ENCODE data around the gene LRP8. TPM values are rescaled to one million over a fixed set of nuclear protein-coding genes. Genes with fewer than 3 reads are reported as not detected.

LRP8 gene
- total RNA-seq, 2 donors from 2014 or later = 4.7 to 15.3 TPM

GRCh38 chr1:53337499-53337898 lies 9.6 kb upstream of the LRP8 start:
- H3K27me3 ChIP-seq = no peaks in the 10 kb centered on the region
- TF ChIP-seq CTCF (IDR thresholded peaks at IDR 0.05) = no peak
- no peak overlapping the region for H3K4me3 ChIP-seq
- no peaks in the 10 kb centered on the region for H3K4me1 ChIP-seq
- no peaks in the 10 kb centered on the region for H3K36me3 ChIP-seq
- no peak overlapping the region for H3K9ac ChIP-seq (ENCODE audit: low read depth in 2 of 2, low read length in 2 of 2)
- no peak overlapping the region for H3K27ac ChIP-seq
- intact Hi-C loops (cut with DNase I) = no loop called here
- DNase-seq = no peak
- no peaks in the 10 kb centered on the region for H3K9me3 ChIP-seq

GRCh38 chr1:53336146-53336545 lies 8.3 kb upstream of the LRP8 start:
- Histone ChIP-seq H3K9ac (ENCODE audit: low read depth in 2 of 2, low read length in 2 of 2) (no peak overlapping the region), H3K4me1 (no peaks in the 10 kb centered on the region), H3K9me3 (no peaks in the 10 kb centered on the region), H3K27me3 (no peaks in the 10 kb centered on the region), H3K27ac (no peak overlapping the region), H3K4me3 (no peak overlapping the region), H3K36me3 (no peaks in the 10 kb centered on the region)
- TF ChIP-seq CTCF (IDR thresholded peaks at IDR 0.05) = no peak
- DNase-seq = no peak
- intact Hi-C loops (cut with DNase I) = no loop called here

- Histone ChIP-seq H3K4me3 (no peak overlapping the region), H3K9me3 (no peaks in the 10 kb centered on the region), H3K27ac (no peak overlapping the region), H3K36me3 (no peaks in the 10 kb centered on the region), H3K9ac (ENCODE audit: low read depth in 2 of 2, low read length in 2 of 2) (no peak overlapping the region), H3K4me1 (no peaks in the 10 kb centered on the region), H3K27me3 (no peaks in the 10 kb centered on the region)
- intact Hi-C loops (cut with DNase I) = no loop called here
- no peak for TF ChIP-seq CTCF (IDR thresholded peaks at IDR 0.05)
- DNase-seq = no peak
Observed at GRCh38 chr1:53335661-53336060, 7.8 kb upstream of the LRP8 start.

GRCh38 chr1:53334781-53335180 lies 6.9 kb upstream of the LRP8 start:
- intact Hi-C loops (cut with DNase I) = no loop called here
- DNase-seq = no peak
- H3K27me3 ChIP-seq = no peaks in the 10 kb centered on the region
- no peaks in the 10 kb centered on the region for H3K9me3 ChIP-seq
- no peak overlapping the region for H3K9ac ChIP-seq (ENCODE audit: low read depth in 2 of 2, low read length in 2 of 2)
- no peaks in the 10 kb centered on the region for H3K36me3 ChIP-seq
- no peak for TF ChIP-seq CTCF (IDR thresholded peaks at IDR 0.05)
- no peak overlapping the region for H3K4me3 ChIP-seq
- H3K4me1 ChIP-seq = no peaks in the 10 kb centered on the region
- H3K27ac ChIP-seq = no peak overlapping the region

DNA sequence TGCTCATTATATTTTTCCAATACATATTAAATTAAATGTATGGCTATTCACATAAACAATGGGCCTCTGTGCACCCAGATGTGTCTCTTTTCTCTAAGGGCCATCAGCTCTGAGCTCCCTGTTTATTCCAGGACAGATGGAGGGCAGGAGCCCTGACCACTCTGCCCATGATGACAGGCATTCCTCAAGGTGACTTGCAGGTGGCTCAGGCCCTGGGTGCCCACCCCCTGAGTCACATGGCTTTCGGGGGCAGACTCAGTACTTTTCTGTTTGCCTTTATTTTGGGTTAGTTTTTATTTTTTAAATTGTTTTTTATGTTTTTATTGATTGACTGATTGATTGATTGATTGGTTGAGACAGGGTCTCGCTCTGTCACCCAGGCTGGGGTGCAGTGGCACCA lies 6.4 kb upstream of the LRP8 start:
- no peak overlapping the region for H3K9ac ChIP-seq (ENCODE audit: low read depth in 2 of 2, low read length in 2 of 2)
- DNase-seq = no peak
- TF ChIP-seq CTCF (IDR thresholded peaks at IDR 0.05) = no peak
- H3K4me1 ChIP-seq = no peaks in the 10 kb centered on the region
- H3K4me3 ChIP-seq = no peak overlapping the region
- H3K36me3 ChIP-seq = no peaks in the 10 kb centered on the region
- intact Hi-C loops (cut with DNase I) = no loop called here
- no peak overlapping the region for H3K27ac ChIP-seq
- H3K9me3 ChIP-seq = no peaks in the 10 kb centered on the region
- H3K27me3 ChIP-seq = no peaks in the 10 kb centered on the region

DNA sequence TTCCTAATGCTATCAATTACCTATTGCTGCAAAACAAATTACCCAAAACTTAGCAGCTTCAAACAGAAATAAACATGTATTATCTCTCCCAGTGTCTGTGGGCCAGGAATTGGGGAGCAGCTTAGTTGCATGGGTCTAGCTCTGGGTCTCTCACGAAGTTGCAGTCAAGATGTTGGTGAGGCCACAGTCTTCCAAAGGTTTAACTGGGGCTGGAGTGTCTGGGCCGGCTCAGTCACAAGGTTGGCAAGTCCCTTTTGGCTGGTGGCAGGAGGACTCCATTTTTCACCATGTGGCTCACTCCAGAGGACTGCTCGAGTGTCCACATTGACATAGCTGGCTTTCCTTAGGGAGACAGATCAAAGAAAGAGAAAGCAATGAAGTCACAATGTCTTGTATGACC lies 5.0 kb upstream of the LRP8 start:
- no peak for TF ChIP-seq CTCF (IDR thresholded peaks at IDR 0.05)
- H3K36me3 ChIP-seq = no peaks in the 10 kb centered on the region
- no peak overlapping the region for H3K4me3 ChIP-seq
- intact Hi-C loops (cut with DNase I) = no loop called here
- no peak overlapping the region for H3K9ac ChIP-seq (ENCODE audit: low read depth in 2 of 2, low read length in 2 of 2)
- no peak for DNase-seq
- no peaks in the 10 kb centered on the region for H3K27me3 ChIP-seq
- no peaks in the 10 kb centered on the region for H3K9me3 ChIP-seq
- no peaks in the 10 kb centered on the region for H3K4me1 ChIP-seq
- H3K27ac ChIP-seq = no peak overlapping the region
